ENCODE data around the gene TNN.

TNN gene

GRCh38 chr1:175158170-175158591 is 90.5 kb downstream of the TNN start:
- H2AK5ac ChIP-seq (ENCODE audit: low read length, severe bottlenecking) = no peak overlapping the region
- H3K9me3 ChIP-seq (ENCODE audit: control insufficient read depth, low read length) = no peaks in the 10 kb centered on the region
- H3K4me3 ChIP-seq (ENCODE audit: insufficient read depth in 1 of 2, low read depth in 1 of 2, low read length in 2 of 2) = no peak overlapping the region
- H3K4ac ChIP-seq (ENCODE audit: low read depth in 1 of 2, low read length in 2 of 2) = no peak overlapping the region
- H2BK15ac ChIP-seq (ENCODE audit: low read depth, poor library complexity, severe bottlenecking) = no peak overlapping the region
- no peak overlapping the region for H3K18ac ChIP-seq (ENCODE audit: low read depth in 1 of 2, low read length in 2 of 2)
- no peak overlapping the region for H3K23ac ChIP-seq (ENCODE audit: low read length in 2 of 2)
- H2AFZ ChIP-seq (ENCODE audit: low read depth, low read length) = no peak overlapping the region
- H2BK5ac ChIP-seq (ENCODE audit: low read depth, low read length, poor library complexity, severe bottlenecking) = no peak overlapping the region
- WGBS = 90% methylated on average over 4 of the region's 6 CpGs
- H3K4me1 ChIP-seq (ENCODE audit: control insufficient read depth, insufficient read depth, low read depth, low read length) = no peaks in the 10 kb centered on the region
- H4K91ac ChIP-seq (ENCODE audit: low read length) = no peak overlapping the region
- H3K14ac ChIP-seq (ENCODE audit: low read length in 2 of 2) = no peak overlapping the region
- no peaks in the 10 kb centered on the region for H3K36me3 ChIP-seq (ENCODE audit: control insufficient read depth in 1 of 2, insufficient read depth in 2 of 2, low read depth in 1 of 2, low read length in 2 of 2)
- peaks cover 0 to 12% of the 10 kb centered on the region in 2 experiments for H3K27me3 ChIP-seq (ENCODE audit: control insufficient read depth in 1 of 2, insufficient read depth in 1 of 2, low read length in 2 of 2)
- DNase-seq = no peak
- no peak overlapping the region for H3K4me2 ChIP-seq (ENCODE audit: low read length, poor library complexity, severe bottlenecking)
- no peaks in the 10 kb centered on the region for H3K79me1 ChIP-seq (replicated peaks; ENCODE audit: low read length, poor library complexity, severe bottlenecking)
- H3K27ac ChIP-seq (ENCODE audit: low read length, poor library complexity, severe bottlenecking) = no peak overlapping the region
- H2BK120ac ChIP-seq (ENCODE audit: low read depth, low read length) = no peak overlapping the region
- H3K9ac ChIP-seq (ENCODE audit: low read length) = no peak overlapping the region
- H2BK12ac ChIP-seq (ENCODE audit: low read length in 2 of 2) = no peak overlapping the region
- no peak overlapping the region for H4K8ac ChIP-seq (ENCODE audit: low read length)

GRCh38 chr1:175162955-175163354 is 95.3 kb downstream of the TNN start:
- Histone ChIP-seq H2BK5ac (ENCODE audit: low read depth, low read length, poor library complexity, severe bottlenecking) (no peak overlapping the region), H3K18ac (ENCODE audit: low read depth in 1 of 2, low read length in 2 of 2) (no peak overlapping the region), H3K36me3 (ENCODE audit: control insufficient read depth in 1 of 2, insufficient read depth in 2 of 2, low read depth in 1 of 2, low read length in 2 of 2) (no peaks in the 10 kb centered on the region)

DNA sequence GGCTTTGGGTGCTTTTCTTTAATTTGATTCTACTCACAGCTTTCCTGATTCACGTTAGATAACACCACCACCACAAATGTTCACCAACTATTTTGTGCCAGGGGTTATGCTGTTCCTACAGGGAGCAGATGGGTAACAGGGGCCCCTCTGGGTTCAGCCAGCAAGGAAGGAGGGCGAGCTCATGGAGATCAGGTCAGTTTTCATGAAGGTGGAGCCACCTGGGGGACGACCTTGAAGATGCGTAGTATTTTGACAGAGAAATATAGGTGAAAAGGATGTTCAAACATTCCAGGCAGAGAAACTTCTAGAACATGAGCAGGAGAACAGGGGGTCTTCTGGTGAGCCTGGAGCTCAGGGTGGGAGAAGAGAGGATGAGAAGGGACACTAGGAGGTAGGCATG is 96.1 kb downstream of the TNN start:
- H3K4ac ChIP-seq (ENCODE audit: low read depth in 1 of 2, low read length in 2 of 2) = no peak overlapping the region
- H3K4me3 ChIP-seq (ENCODE audit: insufficient read depth in 1 of 2, low read depth in 1 of 2, low read length in 2 of 2) = no peak overlapping the region
- WGBS = 54% methylated on average over 3 of the region's 4 CpGs

More at GRCh38 chr1:175162955-175163354, 95.3 kb downstream of the TNN start:
- no peak overlapping the region for H2AFZ ChIP-seq (ENCODE audit: low read depth, low read length)
- no peak overlapping the region for H3K23ac ChIP-seq (ENCODE audit: low read length in 2 of 2)
- no peaks in the 10 kb centered on the region for H3K79me1 ChIP-seq (replicated peaks; ENCODE audit: low read length, poor library complexity, severe bottlenecking)
- no peak overlapping the region for H4K8ac ChIP-seq (ENCODE audit: low read length)
- H3K27ac ChIP-seq (ENCODE audit: low read length, poor library complexity, severe bottlenecking) = no peak overlapping the region
- H3K4me2 ChIP-seq (ENCODE audit: low read length, poor library complexity, severe bottlenecking) = no peak overlapping the region
- WGBS = 94% methylated on average over 4 of the region's 4 CpGs
- no peaks in the 10 kb centered on the region for H3K9me3 ChIP-seq (ENCODE audit: control insufficient read depth, low read length)
- H3K27me3 ChIP-seq (ENCODE audit: control insufficient read depth in 1 of 2, insufficient read depth in 1 of 2, low read length in 2 of 2) = peaks cover 0 to 18% of the 10 kb centered on the region in 2 experiments
- no peak overlapping the region for H2BK120ac ChIP-seq (ENCODE audit: low read depth, low read length)
- no peak overlapping the region for H2BK15ac ChIP-seq (ENCODE audit: low read depth, poor library complexity, severe bottlenecking)
- H3K4me1 ChIP-seq (ENCODE audit: control insufficient read depth, insufficient read depth, low read depth, low read length) = no peaks in the 10 kb centered on the region
- no peak overlapping the region for H3K4me3 ChIP-seq (ENCODE audit: insufficient read depth in 1 of 2, low read depth in 1 of 2, low read length in 2 of 2)
- DNase-seq = no peak
- no peak overlapping the region for H2BK12ac ChIP-seq (ENCODE audit: low read length in 2 of 2)
- H2AK5ac ChIP-seq (ENCODE audit: low read length, severe bottlenecking) = no peak overlapping the region
- H3K4ac ChIP-seq (ENCODE audit: low read depth in 1 of 2, low read length in 2 of 2) = no peak overlapping the region
- H3K14ac ChIP-seq (ENCODE audit: low read length in 2 of 2) = no peak overlapping the region
- H4K91ac ChIP-seq (ENCODE audit: low read length) = no peak overlapping the region
- H3K9ac ChIP-seq (ENCODE audit: low read length) = no peak overlapping the region

GRCh38 chr1:175164751-175165150 is 97.1 kb downstream of the TNN start:
- no peak for DNase-seq
- Histone ChIP-seq H3K79me1 (replicated peaks; ENCODE audit: low read length, poor library complexity, severe bottlenecking) (no peaks in the 10 kb centered on the region), H3K4me3 (ENCODE audit: insufficient read depth in 1 of 2, low read depth in 1 of 2, low read length in 2 of 2) (no peak overlapping the region), H3K36me3 (ENCODE audit: control insufficient read depth in 1 of 2, insufficient read depth in 2 of 2, low read depth in 1 of 2, low read length in 2 of 2) (no peaks in the 10 kb centered on the region), H2AK5ac (ENCODE audit: low read length, severe bottlenecking) (no peak overlapping the region), H3K27me3 (ENCODE audit: control insufficient read depth in 1 of 2, insufficient read depth in 1 of 2, low read length in 2 of 2) (peaks cover 0 to 18% of the 10 kb centered on the region in 2 experiments), H2BK15ac (ENCODE audit: low read depth, poor library complexity, severe bottlenecking) (no peak overlapping the region), H3K18ac (ENCODE audit: low read depth in 1 of 2, low read length in 2 of 2) (no peak overlapping the region), H3K4me2 (ENCODE audit: low read length, poor library complexity, severe bottlenecking) (no peak overlapping the region), H3K27ac (ENCODE audit: low read length, poor library complexity, severe bottlenecking) (no peak overlapping the region), H2BK5ac (ENCODE audit: low read depth, low read length, poor library complexity, severe bottlenecking) (no peak overlapping the region), H3K4ac (ENCODE audit: low read depth in 1 of 2, low read length in 2 of 2) (no peak overlapping the region), H2BK120ac (ENCODE audit: low read depth, low read length) (no peak overlapping the region), H2BK12ac (ENCODE audit: low read length in 2 of 2) (no peak overlapping the region), H3K23ac (ENCODE audit: low read length in 2 of 2) (no peak overlapping the region), H4K8ac (ENCODE audit: low read length) (no peak overlapping the region), H3K9me3 (ENCODE audit: control insufficient read depth, low read length) (no peaks in the 10 kb centered on the region), H3K14ac (ENCODE audit: low read length in 2 of 2) (no peak overlapping the region), H3K4me1 (ENCODE audit: control insufficient read depth, insufficient read depth, low read depth, low read length) (no peaks in the 10 kb centered on the region), H4K91ac (ENCODE audit: low read length) (no peak overlapping the region), H3K9ac (ENCODE audit: low read length) (no peak overlapping the region), H2AFZ (ENCODE audit: low read depth, low read length) (no peak overlapping the region)
- 57% methylated on average over 1 of the region's 2 CpGs for WGBS

More for the DNA sequence above, 96.1 kb downstream of the TNN start:
- Histone ChIP-seq H3K9me3 (ENCODE audit: control insufficient read depth, low read length) (no peaks in the 10 kb centered on the region), H2BK5ac (ENCODE audit: low read depth, low read length, poor library complexity, severe bottlenecking) (no peak overlapping the region), H3K9ac (ENCODE audit: low read length) (no peak overlapping the region), H3K4me2 (ENCODE audit: low read length, poor library complexity, severe bottlenecking) (no peak overlapping the region), H2AFZ (ENCODE audit: low read depth, low read length) (no peak overlapping the region), H2AK5ac (ENCODE audit: low read length, severe bottlenecking) (no peak overlapping the region), H3K14ac (ENCODE audit: low read length in 2 of 2) (no peak overlapping the region), H3K36me3 (ENCODE audit: control insufficient read depth in 1 of 2, insufficient read depth in 2 of 2, low read depth in 1 of 2, low read length in 2 of 2) (no peaks in the 10 kb centered on the region), H3K79me1 (replicated peaks; ENCODE audit: low read length, poor library complexity, severe bottlenecking) (no peaks in the 10 kb centered on the region), H3K4me1 (ENCODE audit: control insufficient read depth, insufficient read depth, low read depth, low read length) (no peaks in the 10 kb centered on the region), H4K91ac (ENCODE audit: low read length) (no peak overlapping the region), H4K8ac (ENCODE audit: low read length) (no peak overlapping the region), H2BK15ac (ENCODE audit: low read depth, poor library complexity, severe bottlenecking) (no peak overlapping the region), H3K23ac (ENCODE audit: low read length in 2 of 2) (no peak overlapping the region), H3K27ac (ENCODE audit: low read length, poor library complexity, severe bottlenecking) (no peak overlapping the region), H2BK120ac (ENCODE audit: low read depth, low read length) (no peak overlapping the region), H3K18ac (ENCODE audit: low read depth in 1 of 2, low read length in 2 of 2) (no peak overlapping the region), H3K27me3 (ENCODE audit: control insufficient read depth in 1 of 2, insufficient read depth in 1 of 2, low read length in 2 of 2) (peaks cover 0 to 18% of the 10 kb centered on the region in 2 experiments), H2BK12ac (ENCODE audit: low read length in 2 of 2) (no peak overlapping the region)
- DNase-seq = no peak
